Gastrocnemius medialis (tissue), 4 donors: ENCODE data around the gene MAPK13.

Source experiments
- CTCF ChIP-seq, 5 experiments: fragments of 450-650 bp in 3 of 5; fragments of 200-600 bp in 2 of 5; sonication (generic) in 2 of 5; IDR thresholded peaks in 4 of 5; conservative IDR thresholded peaks in 1 of 5; 1 replicate in 4 of 5; 2 replicates in 1 of 5; pipeline ENCODE4 v1.5.1; 2016 to 2019; ENCODE audit warnings: antibody characterized with exemption in 5 of 5, mild to moderate bottlenecking in 3 of 5, moderate library complexity in 3 of 5
- POLR2A ChIP-seq, 2 donors: fragments of 450-650 bp; IDR thresholded peaks; one replicate each; pipeline ENCODE4 v1.6.1; 2017; ENCODE audit warnings: antibody characterized with exemption in 2 of 2, mild to moderate bottlenecking in 2 of 2, moderate library complexity in 2 of 2

- TF ChIP-seq CTCF (IDR thresholded peaks at IDR 0.05 in 4 of 5, conservative IDR thresholded peaks at IDR 0.05 in 1 of 5) (no peak), POLR2A (IDR thresholded peaks at IDR 0.05) (no peak)
Measured at GRCh38 chr6:36126121-36126520, 4.2 kb upstream of the MAPK13 start.
